ENCODE measurements around the gene PDCD6IP.
"Not testable (repeated sequence)": the region's sequence is repeated elsewhere in the genome, so short reads cannot be mapped to it uniquely, and the experiment has no call there.

PDCD6IP gene, protein sequence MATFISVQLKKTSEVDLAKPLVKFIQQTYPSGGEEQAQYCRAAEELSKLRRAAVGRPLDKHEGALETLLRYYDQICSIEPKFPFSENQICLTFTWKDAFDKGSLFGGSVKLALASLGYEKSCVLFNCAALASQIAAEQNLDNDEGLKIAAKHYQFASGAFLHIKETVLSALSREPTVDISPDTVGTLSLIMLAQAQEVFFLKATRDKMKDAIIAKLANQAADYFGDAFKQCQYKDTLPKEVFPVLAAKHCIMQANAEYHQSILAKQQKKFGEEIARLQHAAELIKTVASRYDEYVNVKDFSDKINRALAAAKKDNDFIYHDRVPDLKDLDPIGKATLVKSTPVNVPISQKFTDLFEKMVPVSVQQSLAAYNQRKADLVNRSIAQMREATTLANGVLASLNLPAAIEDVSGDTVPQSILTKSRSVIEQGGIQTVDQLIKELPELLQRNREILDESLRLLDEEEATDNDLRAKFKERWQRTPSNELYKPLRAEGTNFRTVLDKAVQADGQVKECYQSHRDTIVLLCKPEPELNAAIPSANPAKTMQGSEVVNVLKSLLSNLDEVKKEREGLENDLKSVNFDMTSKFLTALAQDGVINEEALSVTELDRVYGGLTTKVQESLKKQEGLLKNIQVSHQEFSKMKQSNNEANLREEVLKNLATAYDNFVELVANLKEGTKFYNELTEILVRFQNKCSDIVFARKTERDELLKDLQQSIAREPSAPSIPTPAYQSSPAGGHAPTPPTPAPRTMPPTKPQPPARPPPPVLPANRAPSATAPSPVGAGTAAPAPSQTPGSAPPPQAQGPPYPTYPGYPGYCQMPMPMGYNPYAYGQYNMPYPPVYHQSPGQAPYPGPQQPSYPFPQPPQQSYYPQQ

GRCh38 chr3:33798418-33799201, at the start of gene PDCD6IP:
Gene PDCD6IP, plus strand, starts transcription at chr3:33798630. Its CDS starts 99 bp downstream, at chr3:33798729.
- FAIRE-seq, result peak; percentile 82
- peak; percentile 91 for DNase-seq (ENCODE audit: extremely low spot score, insufficient read length, low read depth)

- FAIRE-seq (no peak), DNase-seq (ENCODE audit: extremely low spot score, insufficient read length, low read depth) (no peak)
These were observed 48.8 kb upstream of the PDCD6IP start for GRCh38 chr3:33749546-33750210.

DNA sequence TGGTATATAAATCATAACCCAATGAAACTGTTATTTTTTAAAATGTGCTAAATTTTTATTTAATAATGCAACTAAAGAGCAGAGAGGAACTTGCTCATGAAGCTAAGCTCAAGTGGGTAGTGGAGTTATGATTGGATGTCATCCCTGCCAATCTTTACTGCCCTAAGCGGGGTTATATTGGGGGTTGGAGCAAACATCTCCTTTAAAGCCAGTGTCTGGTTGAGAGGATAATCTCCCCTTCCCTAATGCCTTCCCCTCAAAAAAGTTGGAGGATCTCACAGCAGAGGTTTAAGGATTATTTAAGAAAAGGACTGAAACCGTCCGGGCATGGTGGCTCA, 48.2 kb upstream of the PDCD6IP start:
- DNase-seq (ENCODE audit: extremely low spot score, insufficient read length, low read depth) (no peak), FAIRE-seq (no peak)

GRCh38 chr3:33751336-33751735, 47.1 kb upstream of the PDCD6IP start:
- FAIRE-seq (no peak), DNase-seq (ENCODE audit: extremely low spot score, insufficient read length, low read depth) (no peak)

- DNase-seq (ENCODE audit: extremely low spot score, insufficient read length, low read depth); FAIRE-seq: not testable (repeated sequence)
These were observed 44.0 kb upstream of the PDCD6IP start for GRCh38 chr3:33754391-33754790.

DNA sequence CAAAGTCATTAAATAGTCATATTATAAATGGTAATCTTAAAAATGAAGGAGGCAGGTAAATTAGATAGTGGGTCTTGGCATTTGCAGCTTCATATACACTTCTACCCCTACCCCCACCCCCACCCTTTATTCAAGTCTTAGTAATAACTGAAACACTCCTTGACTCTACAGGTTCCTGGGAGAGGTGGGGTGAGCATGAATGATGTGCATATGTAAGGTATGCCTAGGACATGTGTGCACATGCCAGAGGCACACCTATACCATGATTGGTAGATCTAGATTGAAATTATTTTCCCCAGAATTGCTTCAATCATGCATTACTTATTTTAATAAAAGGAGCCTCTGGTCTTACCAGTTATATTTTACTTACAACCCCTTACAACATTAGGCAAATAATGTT, 40.1 kb upstream of the PDCD6IP start:
- FAIRE-seq (no peak), DNase-seq (ENCODE audit: extremely low spot score, insufficient read length, low read depth) (no peak)

DNA sequence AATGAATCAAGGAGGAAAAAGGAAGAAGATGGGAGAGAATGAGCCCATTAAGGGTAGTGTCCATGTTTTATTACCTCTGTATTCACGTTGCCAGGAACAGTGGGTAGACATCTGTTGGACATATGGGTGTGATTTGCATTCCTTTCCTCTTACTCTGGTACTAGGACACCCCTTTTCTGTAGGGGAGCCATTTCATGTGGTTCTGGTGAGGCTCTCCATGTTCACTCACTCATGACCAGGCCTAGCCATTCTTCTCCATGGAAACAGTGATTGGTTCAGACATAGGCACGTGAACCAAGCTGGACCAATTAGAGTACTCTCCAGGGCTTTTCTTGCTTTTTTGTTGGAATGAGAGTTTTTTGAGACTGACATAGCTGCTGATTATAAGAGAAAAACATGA, 39.6 kb upstream of the PDCD6IP start:
- no peak for FAIRE-seq
- DNase-seq (ENCODE audit: extremely low spot score, insufficient read length, low read depth), result no peak

DNA sequence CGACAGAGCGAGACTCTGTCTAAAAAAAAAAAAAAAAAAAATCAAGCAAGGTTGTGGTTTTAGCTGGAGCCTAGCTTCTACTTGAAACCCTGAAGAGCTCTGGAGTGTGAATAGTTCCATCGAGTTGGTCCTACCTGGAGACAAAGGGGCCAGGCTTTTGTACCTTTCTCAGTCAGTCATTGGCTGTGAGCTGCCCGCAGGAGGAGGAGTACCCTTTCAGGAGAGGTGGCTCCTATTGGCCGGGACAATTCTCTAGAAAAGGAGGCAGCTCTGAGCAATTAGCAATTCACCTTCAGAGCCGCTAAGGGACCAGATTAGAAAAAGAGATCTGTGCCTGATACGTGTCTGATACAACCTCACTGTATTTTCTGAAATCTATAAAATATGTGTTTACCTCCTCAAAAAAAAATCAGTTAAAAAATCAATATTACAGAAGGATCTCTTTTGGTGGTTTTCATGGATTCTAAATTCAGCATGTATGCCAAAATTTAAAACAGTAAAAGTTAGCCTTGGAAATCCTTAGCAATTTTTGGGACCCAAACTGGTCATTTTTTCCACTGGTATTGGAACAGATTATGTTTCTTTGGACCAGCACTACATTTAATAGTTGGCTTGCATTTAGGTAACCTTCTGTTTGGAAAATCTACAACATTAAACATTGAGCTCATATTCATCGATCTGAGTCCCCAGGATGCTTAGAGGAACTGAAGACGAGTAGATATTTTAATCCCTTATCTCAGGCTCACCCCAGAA, 29.7 kb upstream of the PDCD6IP start:
- no peak for DNase-seq (ENCODE audit: extremely low spot score, insufficient read length, low read depth)
- no peak for FAIRE-seq

GRCh38 chr3:33773637-33774036, 24.8 kb upstream of the PDCD6IP start:
- DNase-seq (ENCODE audit: extremely low spot score, insufficient read length, low read depth) (no peak), FAIRE-seq (no peak)

DNA sequence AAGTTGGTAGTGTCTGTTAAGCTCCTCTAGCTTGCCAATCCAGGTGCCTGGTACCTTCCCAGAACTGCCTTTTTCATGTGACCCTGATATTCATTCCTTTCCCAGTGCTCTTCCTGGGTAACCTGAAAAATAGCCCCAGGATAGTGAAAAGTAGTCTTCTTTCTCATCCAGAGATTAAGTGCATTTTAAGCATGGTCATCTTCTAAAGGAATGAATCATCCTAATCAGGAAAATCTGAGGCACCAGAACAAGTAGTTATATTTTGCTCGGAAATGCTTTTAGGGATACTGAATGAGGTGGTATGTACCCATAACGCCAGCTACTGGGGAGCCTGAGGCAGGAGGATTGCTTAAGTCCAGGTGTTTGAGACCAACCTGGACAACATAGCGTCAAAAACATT, 23.1 kb upstream of the PDCD6IP start:
- DNase-seq (ENCODE audit: extremely low spot score, insufficient read length, low read depth), result no peak
- FAIRE-seq, result no peak

DNA sequence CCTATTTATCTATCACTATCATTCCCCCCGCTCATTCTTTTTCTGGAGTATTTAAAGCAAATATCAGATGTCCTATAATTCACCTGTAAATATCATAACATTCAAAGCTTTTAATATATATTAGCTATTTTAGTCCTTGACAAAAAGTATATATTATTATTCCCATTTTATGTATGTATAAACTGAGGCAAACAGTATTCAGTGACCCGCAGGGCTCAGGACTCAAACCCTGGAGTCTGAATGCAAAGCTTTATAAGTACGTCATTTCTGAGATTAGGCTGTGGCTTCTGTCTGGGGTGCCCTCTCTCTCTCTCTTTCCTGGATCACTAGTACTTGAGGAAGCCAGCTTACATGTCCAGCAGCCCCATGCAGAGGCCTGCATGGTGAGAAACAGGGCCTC, 20.4 kb upstream of the PDCD6IP start:
- FAIRE-seq, result no peak
- DNase-seq (ENCODE audit: extremely low spot score, insufficient read length, low read depth), result no peak

DNA sequence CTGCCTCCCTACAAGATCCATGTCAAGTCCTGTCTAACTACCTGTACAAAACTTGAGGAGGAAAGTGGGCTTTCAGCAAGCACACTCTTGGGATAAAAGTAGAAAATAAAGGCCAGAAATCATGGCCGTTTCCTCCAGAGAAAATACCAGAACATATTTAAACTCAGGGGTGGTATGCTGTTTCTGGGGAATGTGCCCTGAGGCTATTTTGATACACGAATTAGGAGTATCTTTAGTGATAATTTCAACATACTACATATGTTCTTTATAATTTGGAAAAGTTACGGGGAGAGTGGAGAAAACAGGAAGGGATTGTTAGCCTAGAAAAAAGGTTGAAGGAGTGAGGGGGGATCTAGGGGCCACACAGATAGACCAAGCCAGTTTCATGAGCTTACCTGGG, 18.7 kb upstream of the PDCD6IP start:
- FAIRE-seq (no peak), DNase-seq (ENCODE audit: extremely low spot score, insufficient read length, low read depth) (no peak)

DNA sequence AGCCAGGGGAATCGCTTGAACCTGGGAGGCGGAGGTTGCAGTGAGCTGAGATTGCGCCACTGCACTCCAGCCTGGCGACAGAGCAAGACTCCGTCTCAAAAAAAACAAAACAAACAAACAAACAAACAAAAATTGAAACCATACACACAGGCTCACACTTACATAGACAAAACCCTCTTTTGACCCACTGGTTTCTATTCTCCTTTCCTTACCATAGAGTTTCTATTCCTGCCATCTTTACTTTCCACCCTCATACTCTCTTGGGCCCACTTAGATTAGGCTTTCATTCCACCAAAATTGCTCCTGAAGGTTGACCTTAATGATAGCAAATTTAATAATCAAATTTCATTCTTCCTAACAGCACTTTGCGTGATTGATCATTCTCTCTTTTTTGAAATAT, 17.0 kb upstream of the PDCD6IP start:
- not testable (repeated sequence) for DNase-seq (ENCODE audit: extremely low spot score, insufficient read length, low read depth); FAIRE-seq

DNA sequence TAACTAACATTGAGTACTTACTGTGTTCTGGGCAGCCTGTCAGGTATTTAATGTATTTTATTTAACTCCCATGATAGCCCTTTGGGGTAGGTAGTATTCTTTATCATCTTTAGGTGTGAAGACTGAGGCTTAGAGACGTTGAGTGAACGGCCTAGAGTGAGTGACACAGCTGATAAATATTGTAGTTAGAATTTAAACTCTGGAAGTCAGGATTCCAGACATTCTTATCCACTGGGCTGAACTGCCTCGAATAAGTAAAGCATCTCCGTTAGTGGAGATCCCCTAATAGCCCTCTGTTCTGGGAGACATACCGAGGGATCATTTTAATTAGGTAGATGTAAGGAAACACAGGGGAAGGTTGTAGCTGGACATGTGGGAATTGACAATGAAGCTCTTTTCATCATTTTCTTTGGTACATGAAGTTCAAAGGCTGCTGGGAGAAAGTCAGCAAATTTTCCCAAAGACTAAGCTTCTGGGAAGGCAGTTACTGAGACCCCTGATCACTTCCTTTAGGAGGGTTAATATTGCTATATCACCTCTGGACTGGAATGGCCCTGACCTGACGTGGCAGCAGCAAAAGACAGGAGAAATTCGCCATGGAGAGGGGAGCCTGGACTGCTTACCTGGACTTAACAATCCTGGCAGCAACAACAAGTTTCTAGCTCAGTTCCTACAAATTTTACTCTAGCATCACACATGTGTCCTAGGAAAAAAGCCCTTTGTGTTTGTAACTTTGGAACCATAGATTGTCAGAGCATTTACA, 11.7 kb upstream of the PDCD6IP start:
- DNase-seq (ENCODE audit: extremely low spot score, insufficient read length, low read depth), result no peak
- FAIRE-seq, result no peak

DNA sequence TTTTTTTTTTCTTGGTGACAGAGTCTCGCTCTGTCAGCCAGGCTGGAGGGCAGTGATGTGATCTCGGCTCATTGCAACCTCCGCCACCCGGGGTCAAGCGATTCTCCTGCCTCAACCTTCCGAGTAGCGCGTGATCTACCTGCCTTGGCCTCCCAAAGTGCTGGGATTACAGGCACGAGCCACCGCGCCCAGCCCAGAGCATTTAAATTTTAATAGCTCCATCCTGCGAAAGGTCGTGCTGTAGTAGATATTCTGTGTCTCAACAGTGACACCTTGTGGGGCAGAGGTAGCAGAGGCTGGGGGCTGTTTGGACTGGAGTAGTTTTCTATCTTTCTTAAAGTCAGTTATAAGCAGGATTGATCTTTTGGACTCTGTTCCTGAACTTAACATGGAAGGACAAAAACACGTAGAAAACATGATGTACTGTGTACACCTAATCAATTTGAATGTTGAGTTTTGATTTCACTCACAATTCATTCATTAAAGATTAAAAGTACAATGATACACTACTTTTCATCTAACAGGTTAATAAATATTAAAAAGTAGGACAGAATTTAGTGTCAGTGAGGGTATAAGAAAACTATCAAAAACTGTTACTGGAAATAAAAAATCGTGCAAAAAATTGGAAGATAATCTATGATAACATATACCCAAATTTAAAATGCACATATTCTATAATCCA, 11.0 kb upstream of the PDCD6IP start:
- FAIRE-seq (peak; percentile 91), DNase-seq (ENCODE audit: extremely low spot score, insufficient read length, low read depth) (peak; percentile 30)

DNA sequence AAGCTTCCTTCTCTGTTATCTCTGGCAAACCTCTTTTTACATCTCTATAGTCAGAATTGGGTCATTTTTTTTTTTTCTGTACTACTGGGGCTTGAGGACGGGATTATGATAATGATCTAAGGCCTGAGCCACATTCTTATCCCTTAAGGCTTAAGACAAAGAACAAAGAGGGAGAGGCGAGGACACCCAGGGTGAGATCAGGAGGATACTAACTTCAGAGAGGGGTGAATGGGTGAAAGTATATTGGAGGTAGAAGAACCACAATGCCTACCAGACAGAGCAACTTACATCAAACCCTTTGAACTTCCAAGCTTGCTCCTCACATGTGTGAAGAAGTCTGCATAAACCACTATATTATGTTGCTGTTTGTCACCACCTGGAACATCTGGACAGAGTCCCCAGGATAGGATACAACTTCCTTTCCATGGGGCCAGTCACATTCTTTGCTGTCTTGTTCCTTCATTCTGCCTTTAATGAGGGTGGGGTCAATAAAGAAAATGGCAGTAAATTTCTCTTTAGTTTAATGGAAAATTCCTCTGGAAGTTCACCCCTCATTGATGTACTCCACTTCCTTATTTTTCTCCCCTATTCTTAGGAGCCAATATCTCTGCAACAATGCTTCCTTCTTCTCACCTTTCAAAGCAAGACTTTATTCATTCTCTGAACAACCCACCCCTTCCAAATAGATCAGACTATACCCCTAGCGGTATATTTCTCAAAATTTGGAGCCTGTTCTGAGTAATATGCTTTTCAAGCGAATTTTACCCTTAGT, 9.1 kb upstream of the PDCD6IP start:
- no peak for DNase-seq (ENCODE audit: extremely low spot score, insufficient read length, low read depth)
- FAIRE-seq, result no peak

DNA sequence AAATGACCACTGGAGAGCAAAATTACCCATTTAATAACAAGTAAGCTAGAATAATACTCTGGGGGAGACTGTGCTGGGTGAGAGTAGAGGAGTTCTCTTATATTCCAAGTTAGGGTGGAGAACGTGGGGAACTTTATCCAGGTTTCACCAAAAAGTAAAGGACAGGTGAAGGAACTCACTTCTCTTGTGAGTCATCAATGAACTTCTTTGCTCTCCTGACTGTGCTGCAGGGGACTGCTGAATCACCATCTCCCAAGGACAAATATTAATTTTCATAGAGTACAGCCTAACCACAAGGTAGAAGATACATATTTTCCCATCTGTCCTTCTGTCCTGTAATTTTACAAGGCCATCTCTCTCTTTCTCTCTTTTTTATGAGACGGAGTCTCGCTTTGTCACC, 8.3 kb upstream of the PDCD6IP start:
- FAIRE-seq (no peak), DNase-seq (ENCODE audit: extremely low spot score, insufficient read length, low read depth) (no peak)

All from GM18507 (cell line).